NOMO-1 (cell line): ENCODE measurements around the gene CTDSP2.

Experiments
- DNase-seq, 2 experiments: peaks; one replicate each; lab custom pipeline; 2025; ENCODE audit not compliant: unreplicated experiment in 2 of 2; lab: John Stamatoyannopoulos, UW

The CTDSP2 gene

GRCh38 chr12:57817261-57817989, 29.1 kb downstream of the CTDSP2 start:
- no peak for DNase-seq

DNA sequence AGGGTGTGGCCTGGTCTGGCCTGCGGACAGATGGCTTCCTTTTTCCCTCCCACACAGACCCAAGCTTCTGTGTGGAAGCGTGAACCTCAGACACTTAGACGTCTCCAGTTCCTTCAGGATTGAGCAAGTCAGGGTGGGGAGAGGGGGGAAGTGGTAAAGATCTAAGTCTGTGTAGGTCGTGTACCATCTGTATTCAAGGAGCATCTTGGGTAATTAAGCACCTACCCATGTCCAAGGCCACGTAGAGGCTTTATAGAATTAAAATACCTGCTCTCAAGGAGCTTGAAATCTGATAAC, 29.7 kb downstream of the CTDSP2 start:
- peak; percentile 51 to 76 for DNase-seq

DNA sequence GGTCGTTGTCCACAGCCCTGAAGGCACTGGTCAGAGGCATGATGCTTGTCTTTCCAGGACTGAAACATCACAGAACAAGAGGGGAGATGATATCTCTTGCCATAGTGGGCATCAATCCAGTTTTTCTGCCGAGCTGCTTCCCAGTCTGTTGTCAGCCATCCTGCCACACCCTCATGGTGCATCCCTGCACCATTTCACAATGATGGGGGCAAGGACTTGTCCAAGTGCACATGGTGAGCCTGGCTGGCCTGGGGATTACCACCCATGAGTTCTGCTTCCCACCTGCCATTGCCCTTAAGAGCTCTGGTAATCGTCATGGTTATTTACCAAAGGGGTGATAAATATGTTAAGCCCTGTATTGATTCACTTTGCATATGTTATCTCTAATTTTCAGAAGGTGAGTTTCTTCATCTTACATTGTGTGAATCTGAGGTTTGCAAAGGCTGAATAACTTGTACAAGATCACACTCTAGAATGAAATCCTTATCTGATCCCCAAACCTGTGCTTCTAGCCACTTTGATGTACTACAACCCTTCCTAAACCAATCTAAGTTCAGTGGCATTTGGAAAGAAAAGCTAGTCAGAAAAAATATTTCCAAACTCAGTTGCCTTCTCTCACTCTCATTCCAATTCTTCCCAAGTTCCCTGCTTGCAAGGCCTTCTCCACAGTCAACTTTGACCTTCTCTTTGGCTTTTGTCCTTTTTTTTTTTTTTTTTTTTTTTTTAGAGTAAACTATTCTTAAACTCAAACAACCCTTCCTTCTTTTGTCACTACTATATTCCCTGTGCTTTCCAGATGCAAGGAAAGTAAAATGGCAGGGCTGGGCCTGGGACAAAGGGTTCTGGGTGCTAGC, 30.3 kb downstream of the CTDSP2 start:
- no peak for DNase-seq

GRCh38 chr12:57815177-57816000, 31.1 kb downstream of the CTDSP2 start:
- DNase-seq, result no peak

GRCh38 chr12:57813971-57814772, 32.4 kb downstream of the CTDSP2 start:
- no peak for DNase-seq

DNA sequence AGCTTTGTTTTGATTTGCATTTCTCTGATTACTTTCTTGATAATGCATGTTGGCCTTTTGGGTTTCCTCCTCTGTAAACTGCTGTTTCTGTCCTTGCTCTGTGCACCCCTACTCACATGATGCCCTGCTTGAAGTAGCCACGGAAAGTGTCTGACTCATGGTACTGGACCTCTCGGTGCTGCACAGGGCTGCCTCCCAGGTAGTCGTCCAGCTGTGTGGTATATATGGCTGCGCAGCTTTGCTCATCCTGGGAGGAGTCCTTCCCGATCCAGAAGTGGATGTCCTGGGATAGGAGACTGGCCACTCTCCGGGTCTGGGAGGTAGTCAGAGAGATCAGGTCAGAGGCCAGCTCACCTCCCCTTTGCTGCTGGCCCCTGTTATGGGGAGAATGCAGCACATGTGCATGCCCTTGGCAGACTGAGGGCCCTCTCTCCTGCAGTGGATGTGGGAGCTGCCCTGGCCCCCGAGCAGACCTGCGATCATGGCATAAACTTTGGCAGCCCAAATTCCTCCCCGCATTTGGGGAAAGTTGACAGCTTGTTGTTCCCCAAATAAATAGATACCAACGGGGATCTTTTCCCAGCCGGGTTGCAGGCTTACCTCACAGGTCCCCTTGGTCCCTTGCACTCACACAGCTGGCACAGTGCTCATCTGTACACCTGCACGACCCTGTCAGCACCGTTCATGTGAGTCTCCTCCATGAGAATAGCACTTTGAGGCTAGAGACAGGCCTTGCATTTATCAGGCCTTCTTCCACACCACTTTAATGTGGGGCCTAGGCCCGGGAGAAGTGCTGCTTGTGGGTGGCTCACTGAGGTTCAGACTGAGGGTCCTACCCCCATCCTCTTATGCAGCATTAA, 33.2 kb downstream of the CTDSP2 start:
- DNase-seq, result no peak

GRCh38 chr12:57811028-57811755, 35.3 kb downstream of the CTDSP2 start:
- DNase-seq, result no peak

DNA sequence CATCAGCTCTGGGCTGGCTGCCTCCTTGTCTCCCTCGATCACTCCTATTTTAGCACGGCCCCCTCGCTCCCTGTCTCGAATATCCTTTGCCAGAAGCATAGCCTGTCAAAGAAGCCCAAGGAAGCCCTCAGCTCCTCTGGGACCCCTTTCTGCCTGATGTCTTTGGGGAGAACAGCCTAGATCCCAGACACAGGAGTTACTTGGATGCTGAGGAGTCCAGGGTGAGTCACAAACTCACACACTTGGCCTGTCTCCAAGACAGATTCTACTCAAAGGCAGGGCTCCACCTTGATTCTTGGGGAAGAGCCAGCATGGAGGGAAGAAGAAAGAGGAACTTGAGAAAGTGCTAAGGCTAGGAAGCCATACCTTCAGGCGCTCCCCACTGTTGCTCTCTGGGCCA, 36.1 kb downstream of the CTDSP2 start:
- no peak for DNase-seq

- no peak for DNase-seq
Observed at GRCh38 chr12:57809425-57809824, 37.1 kb downstream of the CTDSP2 start.

GRCh38 chr12:57808351-57808750, 38.2 kb downstream of the CTDSP2 start:
- no peak for DNase-seq

DNA sequence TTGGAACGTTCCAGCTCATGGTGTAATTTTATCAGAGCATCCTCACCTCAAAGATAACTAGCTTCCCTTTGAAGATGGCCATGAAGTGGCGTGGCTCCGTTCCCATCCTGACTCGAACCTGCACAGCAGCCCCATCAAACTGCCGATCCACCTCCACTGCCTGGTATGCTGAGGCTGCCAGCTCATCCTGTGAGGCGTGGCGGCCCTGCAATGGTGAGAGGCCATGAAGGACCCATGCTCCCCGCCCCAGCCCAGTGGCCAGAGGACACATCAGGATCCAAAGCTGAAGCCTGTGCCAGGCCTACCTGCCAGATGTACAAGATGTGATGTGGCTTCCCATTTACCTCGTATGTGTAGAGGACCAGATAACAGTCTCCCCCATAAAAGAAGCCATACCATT, 39.2 kb downstream of the CTDSP2 start:
- no peak for DNase-seq

DNA sequence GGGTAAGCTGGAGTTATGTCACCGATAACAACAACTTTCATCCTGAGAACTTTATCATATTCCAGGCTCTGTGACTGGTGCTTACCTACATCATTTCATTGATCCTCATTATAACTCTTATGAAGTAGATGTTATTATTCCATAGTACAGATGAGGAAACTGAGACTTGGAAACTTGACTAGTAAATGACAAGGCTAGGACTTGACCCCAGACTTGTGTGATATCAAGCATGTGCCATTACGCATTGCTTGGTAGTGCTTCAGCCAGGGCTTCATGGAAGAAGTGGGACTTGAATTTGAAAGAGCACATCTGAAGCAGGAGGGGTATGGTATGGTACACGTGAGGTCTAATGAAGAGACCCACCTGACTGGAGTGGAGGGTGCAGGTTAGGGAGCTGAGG, 39.9 kb downstream of the CTDSP2 start:
- DNase-seq, result no peak

GRCh38 chr12:57803319-57803893, 43.1 kb downstream of the CTDSP2 start:
- peak in 1 of 2 experiments; percentile 2 for DNase-seq

GRCh38 chr12:57802607-57803006, 43.9 kb downstream of the CTDSP2 start:
- no peak for DNase-seq

DNA sequence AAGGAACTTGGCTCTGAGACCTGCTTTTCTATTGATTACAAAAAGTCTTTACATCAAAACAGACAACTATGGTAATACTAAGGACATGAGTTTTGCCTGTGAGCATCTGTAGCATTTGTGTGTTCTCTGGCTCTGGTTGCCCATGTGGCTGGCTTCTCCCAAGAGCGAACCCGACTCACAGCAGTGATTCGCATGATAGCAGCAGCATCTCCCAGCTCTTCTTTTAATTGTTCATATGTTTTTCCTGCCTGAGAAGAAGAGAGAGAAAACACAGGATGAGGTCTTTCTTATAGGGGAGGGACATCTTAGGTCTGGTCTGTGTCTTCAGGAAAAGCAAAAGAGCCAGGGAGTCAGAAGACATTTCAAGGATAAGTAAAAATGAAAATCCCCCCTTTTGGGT, 45.6 kb downstream of the CTDSP2 start:
- no peak for DNase-seq

GRCh38 chr12:57797933-57798332, 48.6 kb downstream of the CTDSP2 start:
- DNase-seq, result peak in 1 of 2 experiments; percentile 42

DNA sequence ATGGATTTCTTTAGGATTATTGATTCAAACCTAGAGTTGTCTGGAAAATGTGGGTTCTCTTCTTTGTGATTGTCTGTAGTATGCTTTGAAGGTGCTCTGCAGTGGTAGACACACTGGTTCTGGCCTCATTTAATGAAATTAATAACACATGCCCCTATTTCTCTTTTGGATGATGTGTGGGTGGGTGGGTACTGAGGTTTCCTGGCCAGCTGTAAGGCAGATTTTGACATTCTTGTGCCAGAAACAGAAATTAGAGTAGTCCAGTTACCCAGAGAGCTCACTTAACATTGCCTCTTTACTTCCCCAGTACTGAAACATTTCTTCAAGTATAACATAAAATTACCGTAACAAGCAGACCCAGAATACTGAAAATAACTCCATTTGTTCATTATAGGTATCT, 49.5 kb downstream of the CTDSP2 start:
- DNase-seq, result no peak

DNA sequence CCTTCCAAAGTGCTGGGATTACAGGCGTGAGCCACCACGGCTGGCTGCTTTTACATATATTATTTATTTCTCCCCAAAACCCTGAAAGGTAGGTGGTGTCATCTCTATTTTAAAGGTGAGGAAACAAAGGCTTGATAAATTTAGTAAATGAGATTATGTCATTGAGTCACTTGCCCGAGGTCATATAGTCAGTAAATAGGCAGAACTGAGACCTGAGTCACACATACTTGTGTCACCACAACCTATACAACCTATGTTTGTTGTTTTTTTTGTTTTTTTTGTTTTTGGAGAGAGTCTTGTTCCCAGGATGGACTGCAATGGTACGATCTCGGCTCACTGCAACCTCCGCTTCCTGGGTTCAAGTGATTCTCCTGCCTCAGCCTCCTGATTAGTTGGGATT, 51.2 kb downstream of the CTDSP2 start:
- no peak for DNase-seq

DNA sequence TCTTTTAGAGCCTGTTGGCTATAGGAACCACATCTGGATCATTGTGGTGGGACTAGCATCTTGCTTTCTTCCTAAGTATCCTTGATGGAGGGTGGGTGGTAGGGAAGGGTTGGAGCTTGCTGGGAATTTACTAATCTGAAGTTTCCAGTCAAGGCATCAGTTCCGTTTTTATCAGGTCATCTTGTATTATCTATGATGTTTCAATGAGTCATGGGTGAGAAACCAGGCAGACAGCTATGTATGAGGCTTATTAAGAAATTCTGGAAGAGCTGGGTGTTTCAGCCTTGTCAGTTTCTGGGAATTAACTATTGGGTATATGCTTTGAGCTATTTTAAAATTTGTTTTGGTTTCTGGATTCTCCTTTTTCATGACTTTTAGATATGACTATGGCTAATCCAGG, 52.6 kb downstream of the CTDSP2 start:
- no peak for DNase-seq
